Right cardiac atrium (tissue), 5 donors: ENCODE results near the gene CCDC186. TPM values are rescaled to one million over a fixed set of nuclear protein-coding genes. Genes with fewer than 3 reads are reported as not detected.
A peak's percentile ranks its signal among the peaks of the same experiment; 100 is the strongest.

ENCODE experiments used
- ATAC-seq, 2 donors: fragments of 200-7000 bp; cut with Tn5 transposase; one replicate each; pipeline versions ENCODE4 v1.8.0 to v1.9.1; 2020; ENCODE audit warnings: moderate library complexity in 2 of 2, mild to moderate bottlenecking in 1 of 2
- DNase-seq, 3 donors: peaks; one replicate each; pipeline ENCODE4 v3.0.0-alpha.2; 2020
- H3K27ac ChIP-seq: one replicate; pipeline ENCODE4 v1.5.1; 2013; ENCODE audit warnings: mild to moderate bottlenecking, low read length, control low read depth, moderate library complexity
- H3K27me3 ChIP-seq: one replicate; pipeline ENCODE4 v1.6.1; 2013; ENCODE audit not compliant: control insufficient read depth, insufficient read depth
- H3K4me1 ChIP-seq: one replicate; pipeline ENCODE4 v1.6.1; 2013; ENCODE audit warnings: low read length; ENCODE audit not compliant: control insufficient read depth, insufficient read depth
- H3K4me3 ChIP-seq: one replicate; pipeline ENCODE4 v1.5.1; 2013; ENCODE audit warnings: low read length, control low read depth
- H3K9me3 ChIP-seq: one replicate; pipeline ENCODE4 v1.6.1; 2013; ENCODE audit warnings: low read length; ENCODE audit not compliant: control insufficient read depth
- WGBS: extraction: QIAGEN DNeasy Blood & Tissue Kit; methylation state at CpG from one replicate; pipeline ENCODE4 v1.1.7; 2013; 5-methylcytosine and 5-hydroxymethylcytosine counted together
- intact Hi-C, 4 donors: fragments of 100-400 bp; cut with DNase I; formaldehyde crosslinking; loops; one replicate each; pipeline versions ENCODE4 v1.11.0 to v1.14.0; 2022 to 2023
- polyA plus RNA-seq: library from polyadenylated mRNA; stranded (reverse); fragments of 200-250 nt; gene quantifications from one replicate; pipeline ENCODE4 v1.2.3, GENCODE V29; 2013
- total RNA-seq, 4 donors: library from RNA; stranded (reverse); fragmentation: NEBNext Ultra II Directional; extraction: Animal tissue kit (Norgen Biotek cat#: 25700); gene quantifications; one replicate each; pipeline ENCODE4 v1.2.1, GENCODE V29; 2021
- donor health status: healthy with polysubstance abuse.
- donor health status: DM: no; HTN: yes; CAD: no.
- donor health status: DM: no; HTN: no; CAD: no.
- donor health status: DM: no; HTN: yes; CAD: no; lungs with severe emphysema.
- donor health status: DM: yes; HTN: yes; CAD: no.

The CCDC186 gene
- total and polyA plus RNA-seq, 5 donors: 6.7 to 29.4 (median 20.7) TPM

- no peaks in the 10 kb centered on the region for H3K27me3 ChIP-seq
- ATAC-seq (peak; percentile 69 to 70), DNase-seq (peak; percentile 61 to 82 (median 76))
- H3K4me3 ChIP-seq: peak overlapping the region; percentile 78
- peak overlapping the region; percentile 91 for H3K27ac ChIP-seq
- H3K4me1 ChIP-seq: no peaks in the 10 kb centered on the region
- intact Hi-C loops: no loop called here
- WGBS: 2% methylated on average over 19 of the region's 19 CpGs
- H3K9me3 ChIP-seq: no peaks in the 10 kb centered on the region
Measured at GRCh38 chr10:114174695-114175188, 739 bp upstream of the CCDC186 start.

GRCh38 chr10:114173603-114173920 lies 441 bp downstream of the CCDC186 start:
- intact Hi-C loops: no loop called here
- ATAC-seq: peak in 1 of 2 donors; percentile 7
- no peaks in the 10 kb centered on the region for H3K4me1 ChIP-seq
- DNase-seq: no peak
- no peaks in the 10 kb centered on the region for H3K9me3 ChIP-seq
- no peaks in the 10 kb centered on the region for H3K27me3 ChIP-seq
- H3K27ac ChIP-seq: peak overlapping the region; percentile 91
- WGBS: under 1% methylated on average over 23 of the region's 23 CpGs
- H3K4me3 ChIP-seq: peak overlapping the region; percentile 78

DNA sequence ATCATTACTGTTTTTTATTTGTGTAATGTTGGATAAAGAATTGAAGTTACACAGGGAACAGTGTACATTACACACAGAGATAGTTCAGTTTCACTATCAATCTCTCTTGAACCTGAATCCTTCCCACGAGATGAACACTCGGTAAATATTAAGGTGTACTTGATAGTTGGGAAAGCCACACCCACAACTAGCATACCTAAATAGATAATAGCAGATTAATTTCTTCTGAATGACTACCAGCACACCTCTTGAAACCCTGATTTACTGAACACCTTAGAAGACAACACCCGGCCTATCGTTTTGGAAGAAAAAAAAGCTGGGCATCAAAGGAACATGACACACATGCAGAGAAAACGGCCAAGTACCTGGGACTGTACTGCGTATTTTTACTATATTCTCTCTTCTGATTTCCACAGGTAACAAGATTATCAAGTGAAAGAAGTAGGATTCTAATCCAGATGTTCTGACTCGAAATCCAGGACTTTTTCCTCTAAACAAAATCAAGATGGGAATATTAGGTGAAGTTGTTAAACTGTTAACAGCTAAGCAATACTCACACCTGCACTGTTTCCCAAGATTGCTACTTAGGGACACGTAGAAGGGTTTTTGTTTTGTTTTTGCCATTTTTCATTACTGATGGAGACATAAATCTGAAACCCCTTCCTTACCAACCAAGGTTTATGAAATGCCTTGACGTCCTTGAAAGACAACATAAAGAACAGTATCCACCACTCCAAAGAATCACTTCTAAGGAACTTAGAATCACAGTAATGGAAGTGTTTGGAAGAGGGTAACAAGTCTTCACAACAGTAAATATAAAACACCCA lies 1.0 kb downstream of the CCDC186 start:
- DNase-seq (no peak), ATAC-seq (no peak)
- H3K4me3 ChIP-seq: peak overlapping the region; percentile 78
- no peaks in the 10 kb centered on the region for H3K4me1 ChIP-seq
- H3K27ac ChIP-seq: peak overlapping the region; percentile 91
- WGBS: 20% methylated on average over 9 of the region's 9 CpGs
- H3K9me3 ChIP-seq: no peaks in the 10 kb centered on the region
- intact Hi-C loops: no loop called here
- no peaks in the 10 kb centered on the region for H3K27me3 ChIP-seq

- Histone ChIP-seq H3K4me3 (peak overlapping the region; percentile 78), H3K27ac (no peak overlapping the region), H3K9me3 (no peaks in the 10 kb centered on the region), H3K4me1 (no peaks in the 10 kb centered on the region), H3K27me3 (no peaks in the 10 kb centered on the region)
- WGBS: 32% methylated on average over 1 of the region's 1 CpG
- ATAC-seq (no peak), DNase-seq (no peak)
- intact Hi-C loops: no loop called here
Measured at GRCh38 chr10:114172216-114172615, 1.8 kb downstream of the CCDC186 start.

- H3K9me3 ChIP-seq: no peaks in the 10 kb centered on the region
- H3K4me1 ChIP-seq: peaks cover 1% of the 10 kb centered on the region
- no peak overlapping the region for H3K4me3 ChIP-seq
- no peak for DNase-seq
- 95% methylated on average over 3 of the region's 3 CpGs for WGBS
- intact Hi-C loops: no loop called here
- no peak for ATAC-seq
- H3K27me3 ChIP-seq: no peaks in the 10 kb centered on the region
- no peak overlapping the region for H3K27ac ChIP-seq
Measured at GRCh38 chr10:114168450-114169009, 5.5 kb downstream of the CCDC186 start.

- Histone ChIP-seq H3K27ac (no peak overlapping the region), H3K4me1 (peaks cover 1% of the 10 kb centered on the region), H3K4me3 (no peak overlapping the region), H3K27me3 (no peaks in the 10 kb centered on the region), H3K9me3 (no peaks in the 10 kb centered on the region)
- intact Hi-C loops: no loop called here
- WGBS: 97% methylated on average over 3 of the region's 3 CpGs
- no peak for ATAC-seq
- DNase-seq: no peak
Measured at GRCh38 chr10:114167985-114168384, 6.0 kb downstream of the CCDC186 start.

GRCh38 chr10:114166494-114166893 lies 7.5 kb downstream of the CCDC186 start:
- H3K27me3 ChIP-seq: no peaks in the 10 kb centered on the region
- H3K4me3 ChIP-seq: no peak overlapping the region
- 60% methylated on average over 3 of the region's 3 CpGs for WGBS
- no peak for DNase-seq
- peaks cover 1% of the 10 kb centered on the region for H3K4me1 ChIP-seq
- intact Hi-C loops: no loop called here
- no peak for ATAC-seq
- no peaks in the 10 kb centered on the region for H3K9me3 ChIP-seq
- H3K27ac ChIP-seq: no peak overlapping the region

GRCh38 chr10:114166043-114166442 lies 8.0 kb downstream of the CCDC186 start:
- Histone ChIP-seq H3K27me3 (no peaks in the 10 kb centered on the region), H3K4me3 (no peak overlapping the region), H3K9me3 (no peaks in the 10 kb centered on the region), H3K4me1 (peaks cover 1% of the 10 kb centered on the region), H3K27ac (no peak overlapping the region)
- DNase-seq: no peak
- 52% methylated on average over 3 of the region's 3 CpGs for WGBS
- intact Hi-C loops: no loop called here
- ATAC-seq: peak; percentile 44 to 70

DNA sequence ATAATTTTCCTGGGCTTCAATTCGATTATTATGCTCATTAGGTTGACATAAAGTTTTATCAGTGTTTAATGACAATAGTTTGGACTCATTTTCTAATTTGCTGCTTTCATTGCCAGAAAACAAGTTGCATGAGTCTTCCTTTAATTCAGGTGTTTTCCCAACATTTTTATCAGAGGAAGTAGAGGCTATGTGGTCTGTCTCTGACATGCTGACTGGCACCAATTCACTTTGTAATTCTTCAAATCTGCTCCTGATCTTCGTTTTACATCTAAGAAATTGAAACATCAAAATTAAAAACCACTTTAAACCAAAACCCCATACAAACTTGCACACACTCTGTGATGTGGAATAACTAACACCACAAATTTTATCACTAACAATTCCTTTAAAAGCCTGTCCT lies 10.9 kb downstream of the CCDC186 start:
- Histone ChIP-seq H3K27ac (no peak overlapping the region), H3K4me3 (no peak overlapping the region), H3K9me3 (no peaks in the 10 kb centered on the region), H3K4me1 (peaks cover 1% of the 10 kb centered on the region), H3K27me3 (no peaks in the 10 kb centered on the region)
- DNase-seq (no peak), ATAC-seq (no peak)
- WGBS: 58% methylated on average over 2 of the region's 2 CpGs
- intact Hi-C loops: no loop called here

GRCh38 chr10:114157912-114158311 lies 16.1 kb downstream of the CCDC186 start:
- no peak for ATAC-seq
- Histone ChIP-seq H3K9me3 (no peaks in the 10 kb centered on the region), H3K4me1 (no peaks in the 10 kb centered on the region), H3K27ac (no peak overlapping the region), H3K27me3 (no peaks in the 10 kb centered on the region), H3K4me3 (no peak overlapping the region)
- 82% methylated on average over 2 of the region's 2 CpGs for WGBS
- DNase-seq: no peak
- intact Hi-C loops: no loop called here

DNA sequence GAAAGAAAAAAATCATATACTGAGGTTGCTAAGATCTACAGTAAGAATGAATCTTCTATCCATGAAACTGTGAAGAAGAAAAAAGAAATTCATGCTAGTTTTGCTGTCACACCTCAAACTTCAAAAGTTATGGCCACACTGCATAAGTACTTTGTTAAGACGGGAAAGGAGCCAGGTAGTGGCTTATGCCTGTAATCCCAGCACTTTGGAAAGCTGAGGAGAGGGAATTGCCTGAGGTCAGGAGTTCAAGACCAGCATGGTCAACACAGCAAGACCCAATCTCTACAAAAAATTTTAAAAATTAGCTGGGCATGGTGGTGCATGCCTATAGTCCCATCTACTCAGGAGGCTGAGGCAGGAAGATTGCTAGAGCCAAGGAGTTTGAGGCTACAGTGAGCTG lies 22.1 kb downstream of the CCDC186 start:
- Histone ChIP-seq H3K4me1 (no peaks in the 10 kb centered on the region), H3K27ac (no peak overlapping the region), H3K9me3 (no peaks in the 10 kb centered on the region), H3K4me3 (no peak overlapping the region), H3K27me3 (no peaks in the 10 kb centered on the region)
- DNase-seq (no peak), ATAC-seq (no peak)
- intact Hi-C loops: no loop called here
- WGBS: 96% methylated on average over 1 of the region's 1 CpG
